ENCODE measurements around the gene GGA1. TPM values are rescaled to one million over a fixed set of nuclear protein-coding genes. Genes with fewer than 3 reads are reported as not detected.

GGA1 gene
- total RNA-seq, 2 donors from 2014 or later: 43.9 to 146 TPM

DNA sequence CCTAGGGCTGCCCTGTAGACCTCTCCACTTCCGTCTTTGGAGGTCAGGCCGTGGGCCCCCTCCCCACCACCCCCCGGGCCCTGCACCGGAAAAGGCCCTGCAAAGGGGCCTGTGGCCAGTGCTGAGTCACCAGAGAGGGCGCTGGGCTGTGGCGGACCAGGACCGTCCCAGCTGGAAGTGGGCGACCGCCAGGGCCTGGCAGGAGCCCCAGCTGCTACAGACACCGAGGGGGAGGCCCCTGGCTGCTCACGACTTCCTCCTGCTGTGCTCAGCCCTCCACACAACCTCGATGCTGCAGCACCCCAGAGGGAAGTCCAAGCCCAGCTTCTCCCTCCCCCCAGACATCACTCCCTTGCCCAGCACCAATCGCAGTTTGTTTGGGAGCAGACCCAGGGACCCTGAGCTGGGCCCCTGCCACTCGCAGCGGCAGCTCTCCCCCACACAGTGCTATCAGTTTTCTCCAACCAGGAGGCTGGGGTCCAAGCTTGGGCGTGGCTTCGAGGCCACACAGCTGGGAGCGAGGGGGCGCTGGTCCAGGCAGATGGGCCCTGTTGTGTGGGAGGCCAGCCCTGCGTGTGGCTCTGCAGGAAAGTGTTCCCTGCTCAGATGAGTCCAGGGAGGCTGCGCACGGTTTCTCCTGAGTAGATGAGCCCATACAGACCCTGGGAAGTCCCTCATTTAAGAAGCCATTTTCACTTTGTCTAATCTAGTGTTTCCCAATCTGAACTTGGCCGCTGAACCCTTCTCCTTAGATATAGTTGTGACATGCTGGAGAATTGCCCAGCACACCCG lies 25.2 kb downstream of the GGA1 start:
- intact Hi-C loops (cut with DNase I): no loop called here
- Histone ChIP-seq H3K27ac (peak overlapping the region; percentile 50 to 59), H3K4me3 (no peak overlapping the region), H3K9me3 (no peaks in the 10 kb centered on the region), H3K27me3 (replicated peaks; ENCODE audit: insufficient read depth) (no peaks in the 10 kb centered on the region), H3K4me1 (replicated peaks) (no peaks in the 10 kb centered on the region), H3K36me3 (peaks cover 0 to 4% of the 10 kb centered on the region in 2 donors)
- TF ChIP-seq POLR2A (IDR thresholded peaks at IDR 0.05) (no peak), CTCF (IDR thresholded peaks at IDR 0.05) (peak in 2 of 4 experiments; percentile 21 to 28)
- WGBS: 8% methylated on average over 19 of the region's 24 CpGs
- DNase-seq (ENCODE audit: low spot score): peak; percentile 40

- intact Hi-C loops (cut with DNase I): no loop called here
- no peaks in the 10 kb centered on the region for H3K4me1 ChIP-seq (replicated peaks)
- H3K27ac ChIP-seq: peak overlapping the region; percentile 50 to 59
- H3K4me3 ChIP-seq: no peak overlapping the region
- no peaks in the 10 kb centered on the region for H3K36me3 ChIP-seq
- DNase-seq (ENCODE audit: low spot score): no peak
- TF ChIP-seq POLR2AphosphoS5 (IDR thresholded peaks at IDR 0.05) (no peak), POLR2A (IDR thresholded peaks at IDR 0.05) (no peak), CTCF (IDR thresholded peaks at IDR 0.05) (peak in 1 of 4 experiments; percentile 11)
- no peaks in the 10 kb centered on the region for H3K27me3 ChIP-seq (replicated peaks; ENCODE audit: insufficient read depth)
- 26% methylated on average over 8 of the region's 8 CpGs for WGBS
- H3K9me3 ChIP-seq: no peaks in the 10 kb centered on the region
Observed at GRCh38 chr22:37634417-37634924, 25.8 kb downstream of the GGA1 start.

DNA sequence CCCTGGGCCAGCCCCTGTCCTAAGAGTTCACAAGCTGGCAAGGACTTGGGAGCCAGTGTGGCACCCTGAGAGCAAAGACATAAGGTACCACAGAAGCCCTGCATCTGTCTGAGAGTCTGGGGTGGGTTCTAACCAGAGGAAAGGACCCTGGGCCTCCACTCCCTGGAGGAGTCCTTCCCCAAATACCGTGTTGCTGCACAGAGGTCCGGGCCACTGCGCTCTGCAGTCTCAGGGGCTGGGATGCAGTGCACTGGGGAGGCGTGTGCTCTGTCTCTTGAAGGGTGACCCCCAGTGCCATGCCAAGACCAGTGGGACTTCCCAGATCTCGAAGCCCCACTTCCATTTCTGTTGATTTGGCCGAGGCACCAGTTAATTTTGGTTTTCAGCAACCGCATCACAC lies 26.5 kb downstream of the GGA1 start:
- no peak for TF ChIP-seq POLR2AphosphoS5 (IDR thresholded peaks at IDR 0.05)
- TF ChIP-seq POLR2A (IDR thresholded peaks at IDR 0.05): no peak
- TF ChIP-seq CTCF (IDR thresholded peaks at IDR 0.05): no peak
- no peak overlapping the region for H3K27ac ChIP-seq
- H3K27me3 ChIP-seq (replicated peaks; ENCODE audit: insufficient read depth): no peaks in the 10 kb centered on the region
- no peaks in the 10 kb centered on the region for H3K9me3 ChIP-seq
- no peaks in the 10 kb centered on the region for H3K4me1 ChIP-seq (replicated peaks)
- H3K36me3 ChIP-seq: no peaks in the 10 kb centered on the region
- intact Hi-C loops (cut with DNase I): no loop called here
- DNase-seq (ENCODE audit: low spot score): no peak
- 85% methylated on average over 7 of the region's 7 CpGs for WGBS
- no peak overlapping the region for H3K4me3 ChIP-seq

DNA sequence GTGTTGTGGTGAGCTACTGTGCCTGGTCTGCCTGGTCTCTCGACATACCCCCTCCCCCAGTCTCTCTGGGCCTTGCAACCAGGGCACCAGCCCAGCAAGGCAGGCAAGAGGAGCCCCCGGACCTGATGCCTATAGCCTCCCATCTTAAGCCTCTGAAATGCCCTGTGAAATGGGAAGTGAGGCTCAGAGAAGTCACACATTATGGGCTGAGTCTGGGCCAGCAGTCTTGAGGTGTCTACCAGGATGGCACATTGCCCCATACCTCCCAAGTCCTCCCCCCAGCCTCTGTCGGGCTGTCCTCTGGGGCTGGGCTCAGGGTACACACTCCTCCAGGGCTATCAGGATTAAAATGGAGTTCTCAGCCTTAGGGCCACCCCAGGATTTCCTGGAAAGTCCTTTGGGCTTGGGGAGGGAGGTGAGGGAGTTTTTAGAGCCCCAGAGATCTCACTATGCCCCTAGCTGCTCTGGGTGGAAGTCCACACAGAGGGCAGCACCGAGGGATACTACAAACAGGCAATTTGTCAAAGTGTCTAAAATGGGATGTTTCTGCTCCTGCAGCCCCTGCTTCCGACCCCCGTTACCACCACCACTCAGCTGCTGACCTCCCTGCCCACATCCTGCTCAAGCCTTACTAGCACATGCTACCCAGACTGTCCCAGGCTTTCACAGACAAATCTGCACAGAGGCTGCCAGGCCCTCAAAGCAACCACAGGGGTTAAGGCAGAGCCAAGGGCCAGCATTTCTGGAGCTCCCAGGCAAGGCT lies 27.7 kb downstream of the GGA1 start:
- Histone ChIP-seq H3K27ac (no peak overlapping the region), H3K4me1 (replicated peaks) (no peaks in the 10 kb centered on the region), H3K36me3 (no peaks in the 10 kb centered on the region), H3K27me3 (replicated peaks; ENCODE audit: insufficient read depth) (no peaks in the 10 kb centered on the region), H3K4me3 (no peak overlapping the region), H3K9me3 (no peaks in the 10 kb centered on the region)
- DNase-seq (ENCODE audit: low spot score): no peak
- no peak for TF ChIP-seq POLR2A (IDR thresholded peaks at IDR 0.05)
- TF ChIP-seq CTCF (IDR thresholded peaks at IDR 0.05): peak in 1 of 4 experiments; percentile 19
- TF ChIP-seq POLR2AphosphoS5 (IDR thresholded peaks at IDR 0.05): no peak
- intact Hi-C loops (cut with DNase I): no loop called here
- 74% methylated on average over 6 of the region's 6 CpGs for WGBS

Data from prostate gland (tissue), 2 donors.